Left colon (tissue), 2 donors: ENCODE measurements around the gene CD300LD. TPM values are rescaled to one million over a fixed set of nuclear protein-coding genes. Genes with fewer than 3 reads are reported as not detected.
A peak's percentile ranks its signal among the peaks of the same experiment; 100 is the strongest.
"Not testable (repeated sequence)": the region's sequence is repeated elsewhere in the genome, so short reads cannot be mapped to it uniquely, and the experiment has no call there.

Experiments
- ATAC-seq: fragments of 200-7000 bp; cut with Tn5 transposase; one replicate; pipeline ENCODE4 v1.9.1; 2020; ENCODE audit warnings: mild to moderate bottlenecking, moderate library complexity
- DNase-seq, 2 donors: peaks; one replicate each; pipeline ENCODE4 v3.0.0-alpha.2; 2020
- intact Hi-C, 2 donors: fragments of 100-400 bp; cut with DNase I in 1 of 2; cut with micrococcal nuclease in 1 of 2; formaldehyde crosslinking; loops; one replicate each; pipeline versions ENCODE4 v1.11.2 to v1.14.0; 2022; cut with DNase I, micrococcal nuclease
- total RNA-seq, 2 donors: library from RNA; stranded (reverse); fragmentation: NEBNext Ultra II Directional; extraction: Animal tissue kit (Norgen Biotek cat#: 25700); gene quantifications; one replicate each; pipeline ENCODE4 v1.2.1, GENCODE V29; 2021
- donor health status: DM: no; HTN: no; CAD: no.
- donor health status: DM: yes; HTN: yes; CAD: no.

Gene CD300LD
- total RNA-seq, 2 donors from 2014 or later: not detected

DNA sequence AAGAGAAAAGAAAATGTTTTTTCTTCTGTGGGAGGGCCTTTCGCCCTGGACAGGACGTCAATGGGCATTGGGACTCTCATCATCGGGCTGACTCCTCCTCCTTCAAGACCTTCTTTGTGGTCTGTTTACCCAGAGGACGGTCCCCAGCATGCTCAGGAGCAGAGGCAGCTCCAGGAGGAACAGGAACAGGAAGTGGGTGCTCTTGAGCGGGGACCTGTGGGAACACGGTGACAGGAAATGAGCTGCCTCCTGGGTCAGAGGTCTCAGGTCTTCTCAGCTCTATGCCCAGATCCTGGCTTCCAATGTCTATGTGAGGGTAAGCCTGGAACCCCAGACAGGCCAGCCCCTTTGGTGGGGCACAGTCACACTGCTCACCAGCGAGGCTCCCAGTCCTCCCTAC, 12.2 kb downstream of the CD300LD start:
- DNase-seq: no peak
- intact Hi-C loops: no loop called here
- no peak for ATAC-seq

DNA sequence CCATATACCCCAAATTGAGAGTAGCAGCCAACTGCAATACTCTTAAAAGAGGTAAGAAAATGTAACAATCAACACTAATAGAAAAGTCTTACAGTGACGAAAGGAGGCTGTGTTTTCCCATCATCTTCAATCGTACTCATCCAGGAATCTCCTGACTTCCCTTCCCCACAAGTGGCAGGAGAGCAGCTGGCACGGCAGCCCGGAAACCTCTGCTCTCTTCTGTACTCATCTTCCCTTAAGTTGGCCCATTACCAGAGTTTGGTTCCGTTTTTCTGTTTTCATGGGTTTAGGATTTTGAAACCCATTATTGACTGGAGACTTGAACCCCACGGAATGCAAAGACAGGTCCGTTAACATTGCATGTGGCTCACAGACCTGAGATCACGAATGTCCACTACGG, 13.1 kb downstream of the CD300LD start:
- intact Hi-C loops: no loop called here
- ATAC-seq: no peak
- no peak for DNase-seq

DNA sequence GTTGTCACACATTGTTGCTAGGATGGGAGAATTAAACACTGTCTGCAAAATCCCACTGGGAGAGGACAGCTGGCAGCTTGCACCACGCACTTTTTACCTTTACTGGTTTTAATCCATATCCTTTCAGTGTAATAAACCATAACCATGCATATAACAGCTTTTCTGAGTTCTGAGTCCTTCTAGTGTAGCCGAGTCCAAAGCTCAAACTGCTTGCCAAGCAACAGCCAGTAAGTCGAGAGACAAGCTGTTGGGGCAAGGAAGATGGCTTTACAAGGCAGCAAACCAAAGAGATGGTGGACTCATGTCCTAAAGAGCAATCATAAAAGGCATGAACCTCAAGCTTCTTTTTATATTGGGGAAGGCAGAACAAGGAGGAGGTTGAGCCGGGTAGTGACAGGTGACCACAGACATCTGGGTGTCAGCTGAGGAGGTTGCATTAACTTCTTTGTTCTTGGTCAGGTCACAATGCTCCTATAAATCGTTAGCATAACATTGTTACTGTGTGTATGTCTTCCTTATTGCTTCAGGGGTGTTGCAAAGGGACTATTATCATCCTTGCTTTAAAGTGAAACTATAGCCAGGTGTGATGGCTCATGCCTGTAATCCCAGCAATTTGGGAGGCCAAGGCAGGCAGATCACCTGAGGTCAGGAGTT, 17.5 kb downstream of the CD300LD start:
- intact Hi-C loops: no loop called here
- ATAC-seq: peak; percentile 93
- peak; percentile 27 to 35 for DNase-seq

DNA sequence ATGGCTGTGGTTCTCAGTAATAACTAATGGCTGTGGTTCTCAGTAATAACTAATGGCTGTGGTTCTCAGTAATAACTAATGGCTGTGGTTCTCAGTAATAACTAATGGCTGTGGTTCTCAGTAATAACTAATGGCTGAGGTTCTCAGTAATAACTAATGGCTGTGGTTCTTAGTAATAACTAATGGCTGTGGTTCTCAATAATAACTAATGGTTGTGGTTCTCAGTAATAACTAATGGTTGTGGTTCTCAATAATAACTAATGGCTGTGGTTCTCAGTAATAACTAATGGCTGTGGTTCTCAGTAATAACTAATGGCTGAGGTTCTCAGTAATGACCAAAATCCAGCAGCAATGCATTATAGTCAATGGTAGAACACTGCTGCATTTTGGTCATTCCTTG, 18.4 kb downstream of the CD300LD start:
- DNase-seq, ATAC-seq, intact Hi-C loops: not testable (repeated sequence)

DNA sequence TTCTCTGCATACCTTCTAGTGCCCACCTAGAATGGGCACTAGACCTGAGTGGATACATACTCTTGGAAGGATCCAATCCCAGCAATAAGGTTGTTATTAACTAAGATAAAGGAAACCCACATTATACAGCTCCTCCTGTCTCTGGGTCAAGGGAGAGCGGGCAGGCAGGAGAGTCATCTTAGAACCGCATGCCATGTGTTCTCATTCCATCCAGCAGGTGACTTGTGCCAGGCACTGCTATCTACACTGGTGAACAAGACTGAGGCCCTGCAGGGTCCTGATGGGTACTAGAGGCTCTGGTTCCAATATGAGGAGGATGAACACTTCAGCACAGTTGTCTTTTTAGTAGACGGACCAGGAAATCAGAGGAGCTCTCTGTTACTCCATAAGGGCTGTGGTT, 18.9 kb downstream of the CD300LD start:
- intact Hi-C loops: no loop called here
- DNase-seq: no peak
- ATAC-seq: no peak

DNA sequence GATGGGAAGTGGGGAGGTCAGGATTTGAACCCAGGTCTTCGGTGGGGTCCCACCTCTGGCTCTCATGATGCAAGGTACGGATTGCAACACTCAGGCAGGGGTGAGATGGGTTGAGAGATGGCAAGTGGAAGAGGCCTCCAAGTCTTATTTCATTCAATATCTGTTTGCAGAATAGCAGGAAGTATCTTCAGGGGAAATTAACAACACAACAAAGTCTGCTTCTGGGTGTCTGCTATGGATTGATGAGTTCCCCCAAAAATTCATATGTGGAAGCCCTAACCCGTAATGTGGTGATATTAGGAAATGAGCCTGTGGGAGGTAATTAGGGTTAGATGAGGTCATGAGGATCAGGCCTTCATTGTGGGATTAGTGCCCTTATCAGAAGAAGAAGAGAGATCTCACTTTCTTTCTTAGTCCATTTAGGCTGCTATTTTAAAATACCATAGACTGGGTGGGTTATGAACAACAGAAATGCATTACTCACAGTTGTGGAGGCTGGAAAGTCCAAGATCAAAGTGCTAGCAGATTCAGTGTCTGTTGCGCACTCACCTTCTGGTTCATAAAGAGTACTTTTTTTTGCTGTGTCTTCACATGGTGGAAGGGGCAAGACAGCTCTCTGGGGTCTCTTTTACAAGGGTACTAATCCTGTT, 20.3 kb downstream of the CD300LD start:
- ATAC-seq: no peak
- intact Hi-C loops: no loop called here
- DNase-seq: no peak

DNA sequence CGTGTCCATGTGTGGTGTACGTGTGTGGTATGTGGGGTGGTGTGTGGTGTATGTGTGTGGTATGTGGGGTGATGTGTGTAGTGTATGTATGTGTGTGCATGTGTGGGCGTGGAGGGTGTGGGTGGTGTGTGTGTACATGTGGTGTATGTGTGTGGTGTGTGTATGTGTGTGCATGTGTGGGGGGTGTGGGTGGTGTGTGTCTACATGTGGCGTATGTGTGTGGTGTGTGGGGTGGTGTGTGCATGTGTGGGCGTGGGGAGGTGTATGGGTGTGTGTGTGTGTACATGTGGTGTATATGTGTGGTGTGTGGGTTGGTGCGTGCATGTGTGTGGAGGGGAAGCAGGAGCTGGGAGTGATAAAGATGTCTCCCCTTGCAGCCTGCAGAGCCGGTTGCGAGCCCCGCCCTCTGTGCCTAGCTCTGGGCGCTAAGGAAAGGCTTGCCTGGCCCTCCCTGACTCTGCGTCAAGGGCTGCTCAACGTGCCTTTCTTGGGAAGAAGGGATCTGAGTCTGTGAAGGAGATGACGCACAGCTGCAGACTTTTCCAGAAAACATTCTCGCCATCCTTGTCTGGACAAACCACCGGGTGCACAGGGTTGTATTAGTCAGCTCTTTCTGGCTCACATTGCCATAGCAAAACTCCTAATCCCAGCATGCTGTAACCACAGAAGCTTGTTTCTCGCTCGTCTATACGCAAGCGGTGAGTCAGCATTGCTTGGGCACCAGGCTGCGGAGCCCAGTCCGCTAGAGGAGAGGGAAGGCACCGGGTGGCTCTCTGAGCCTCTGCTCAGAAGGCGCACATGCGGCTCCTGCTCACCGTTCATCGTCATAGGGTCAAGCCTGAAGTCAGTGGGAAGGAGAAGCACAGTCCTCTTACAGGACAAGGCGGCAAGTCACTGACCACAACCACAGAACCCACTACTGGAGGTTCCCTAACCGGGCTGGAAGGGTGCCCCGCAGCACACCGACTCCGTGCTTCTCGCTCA, 22.8 kb downstream of the CD300LD start:
- DNase-seq (peak; percentile 25 to 45), ATAC-seq (no peak)
- intact Hi-C loops: no loop called here

DNA sequence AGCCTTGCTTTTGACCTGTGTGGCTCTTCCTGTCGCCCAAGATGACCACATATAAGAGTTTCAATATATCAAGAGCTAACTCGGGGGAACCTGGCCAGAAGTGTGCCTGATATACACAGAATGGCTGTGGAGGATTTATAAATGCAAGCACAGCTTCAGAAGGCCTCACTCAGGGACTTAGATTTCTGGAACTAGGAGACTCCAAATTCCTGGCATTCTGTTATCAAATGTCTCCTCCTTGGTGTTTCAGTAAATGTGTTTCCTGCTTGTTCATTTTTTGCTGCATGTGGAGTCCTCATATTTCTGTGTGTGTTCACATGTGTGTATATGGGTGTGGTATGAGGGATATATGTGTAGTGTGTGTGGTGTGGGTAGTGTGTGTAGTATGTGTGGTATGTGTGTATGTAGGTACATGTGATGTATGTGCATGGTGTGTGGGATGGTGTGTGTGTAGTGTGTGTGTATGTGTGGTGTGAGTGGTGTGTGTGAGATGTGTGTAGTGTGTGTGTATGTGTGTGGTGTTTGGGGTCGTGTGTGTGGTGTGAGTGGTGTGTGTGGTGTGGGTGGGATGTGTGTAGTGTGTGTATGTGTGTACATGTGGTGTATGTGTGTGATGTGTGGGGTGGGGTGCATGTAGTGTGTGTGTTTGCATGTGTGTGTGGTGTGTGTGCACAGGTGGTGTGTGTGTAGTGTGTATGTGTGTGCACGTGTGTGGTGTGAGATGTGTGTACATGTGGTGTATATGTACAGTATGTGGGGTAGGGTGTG, 23.8 kb downstream of the CD300LD start:
- intact Hi-C loops: no loop called here
- ATAC-seq: no peak
- no peak for DNase-seq

DNA sequence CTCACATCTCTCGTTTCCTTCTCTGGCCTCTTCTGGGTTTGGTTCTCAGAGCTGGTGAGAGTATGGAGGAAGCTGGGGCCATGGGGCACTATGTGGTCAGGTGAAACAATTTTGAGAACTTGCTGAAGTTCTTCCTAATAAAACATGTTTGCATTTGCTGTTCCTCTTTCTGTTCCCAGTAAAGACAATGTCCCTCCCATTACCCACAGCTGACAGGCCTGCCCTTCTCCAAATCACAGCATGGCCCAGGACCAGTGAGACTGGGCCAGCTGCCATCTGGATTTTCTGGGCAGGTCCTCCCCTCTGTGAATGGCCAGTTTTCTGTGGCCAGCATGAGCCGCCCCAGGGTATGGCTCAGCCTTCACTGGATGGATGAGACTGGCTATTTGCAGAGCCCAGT, 24.7 kb downstream of the CD300LD start, which contains the start of gene CD300H:
Gene CD300H (minus strand): TSS at position 113 of the 400 bp plus-strand sequence.
- ATAC-seq (no peak), DNase-seq (no peak)
- intact Hi-C loops: no loop called here

DNA sequence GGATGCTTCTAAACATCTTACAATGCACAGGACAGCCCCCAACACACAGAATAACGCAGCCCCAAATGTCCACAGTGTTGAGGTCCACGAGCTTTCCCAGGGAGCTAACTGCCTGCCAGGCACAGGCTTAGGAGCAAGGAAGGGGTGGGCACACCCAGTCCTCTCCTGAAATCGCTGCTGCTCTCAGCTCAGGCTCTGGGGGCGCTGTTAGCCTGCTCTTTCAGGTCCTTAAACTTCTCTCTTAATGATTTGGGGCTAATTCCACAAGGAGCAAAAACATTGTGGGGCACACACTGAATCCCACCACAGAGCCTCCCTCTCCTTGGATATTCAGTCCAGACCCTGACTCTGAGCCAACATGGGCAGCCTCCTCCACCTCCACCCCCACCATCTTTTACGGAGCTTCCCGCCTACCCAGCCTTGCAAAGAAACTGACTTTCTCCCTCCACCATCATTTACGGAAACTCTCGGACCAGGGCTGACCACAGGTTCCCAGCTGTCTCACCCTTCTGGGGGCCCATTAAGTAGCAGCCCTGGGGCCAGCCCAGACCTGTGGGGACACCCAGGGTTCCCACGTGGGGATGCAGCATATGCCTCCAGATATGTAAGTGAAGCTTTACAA, 25.8 kb downstream of the CD300LD start:
- DNase-seq (peak in 1 of 2 donors; percentile 57), ATAC-seq (peak; percentile 80)
- intact Hi-C loops: no loop called here

DNA sequence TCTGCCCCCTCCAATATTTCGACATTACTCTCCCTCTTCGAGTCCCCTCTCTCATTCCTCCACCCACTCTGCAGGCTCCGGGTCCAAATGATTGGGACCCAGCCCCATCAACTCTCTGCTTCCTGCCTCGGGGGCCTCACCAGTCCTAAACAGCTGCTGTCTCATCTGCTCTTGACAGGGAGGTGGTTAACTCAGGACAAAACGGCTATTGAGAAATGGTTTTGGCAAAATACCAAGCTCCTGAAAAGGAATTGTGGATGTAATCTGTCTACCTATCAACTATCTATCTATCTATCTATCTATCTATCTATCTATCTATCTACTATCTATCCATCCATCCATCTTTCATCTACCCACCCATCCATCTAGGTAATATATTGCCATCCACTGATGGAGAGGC, 27.0 kb downstream of the CD300LD start:
- DNase-seq: no peak
- no peak for ATAC-seq
- intact Hi-C loops: no loop called here

DNA sequence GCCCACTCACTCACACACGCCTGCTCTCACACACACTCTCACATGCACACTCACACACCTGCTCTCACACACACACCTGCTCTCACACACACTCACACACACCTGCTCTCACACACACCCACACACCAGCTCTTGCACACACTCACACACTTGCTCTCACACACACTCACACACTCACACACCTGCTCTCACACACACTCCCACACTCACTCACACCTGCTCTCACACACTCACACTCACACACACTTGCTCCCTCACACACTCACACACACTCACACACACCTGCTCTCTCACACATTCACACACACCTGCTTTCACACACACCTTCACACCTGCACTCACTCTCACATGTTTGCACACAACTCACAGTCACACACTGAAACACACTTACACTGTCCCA, 28.7 kb downstream of the CD300LD start:
- intact Hi-C loops: no loop called here
- ATAC-seq (no peak), DNase-seq (no peak)

DNA sequence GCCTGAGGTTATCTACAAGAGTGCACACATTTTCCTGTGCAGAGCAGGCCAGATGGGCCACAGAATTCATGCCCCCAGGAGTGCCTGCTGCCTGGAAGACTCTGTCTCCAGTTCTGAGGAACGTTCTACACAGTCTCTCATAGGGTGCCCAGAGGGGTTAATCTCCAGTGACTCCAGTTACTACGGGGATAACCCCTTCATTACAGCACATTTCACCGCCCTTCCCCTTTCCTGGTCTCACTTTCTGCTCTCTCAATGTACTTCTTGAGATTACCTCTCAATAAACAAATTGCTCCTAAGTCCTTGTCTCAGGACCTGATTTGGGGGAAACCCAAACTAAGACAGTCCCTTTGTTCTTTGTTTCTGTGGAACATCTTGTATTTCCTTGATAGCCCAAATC, 30.5 kb downstream of the CD300LD start:
- intact Hi-C loops: no loop called here
- DNase-seq: no peak
- no peak for ATAC-seq

DNA sequence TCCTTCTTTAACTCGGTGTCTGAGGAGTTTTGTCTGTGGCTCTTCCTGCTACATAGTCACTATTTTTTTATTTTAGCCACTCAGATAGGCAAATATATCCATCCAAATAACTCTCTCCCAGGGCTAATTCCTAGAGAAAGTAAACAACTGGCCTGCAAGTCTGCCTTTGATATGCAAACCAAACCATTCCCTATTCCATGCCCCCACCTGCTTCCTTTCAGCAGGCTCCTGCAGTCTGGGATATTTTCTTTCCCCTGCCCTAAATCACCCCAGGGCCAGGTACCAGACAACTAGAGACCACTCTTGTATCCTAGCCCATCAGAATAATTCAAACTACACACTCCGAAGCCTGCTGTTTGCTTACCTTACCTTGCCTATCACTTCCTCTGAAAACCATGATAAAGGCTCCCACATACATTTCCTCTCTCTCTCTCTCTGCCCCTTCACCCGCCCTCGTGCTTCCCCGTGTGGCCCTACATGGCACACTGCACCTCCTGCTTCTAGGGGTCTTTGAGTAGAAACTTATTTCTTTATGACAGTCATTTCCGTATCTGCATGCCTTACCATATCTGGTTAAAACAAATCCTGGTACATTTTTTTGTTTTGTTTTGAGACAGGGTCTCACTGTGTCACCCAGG, 33.1 kb downstream of the CD300LD start:
- intact Hi-C loops: no loop called here
- ATAC-seq: no peak
- DNase-seq: no peak

DNA sequence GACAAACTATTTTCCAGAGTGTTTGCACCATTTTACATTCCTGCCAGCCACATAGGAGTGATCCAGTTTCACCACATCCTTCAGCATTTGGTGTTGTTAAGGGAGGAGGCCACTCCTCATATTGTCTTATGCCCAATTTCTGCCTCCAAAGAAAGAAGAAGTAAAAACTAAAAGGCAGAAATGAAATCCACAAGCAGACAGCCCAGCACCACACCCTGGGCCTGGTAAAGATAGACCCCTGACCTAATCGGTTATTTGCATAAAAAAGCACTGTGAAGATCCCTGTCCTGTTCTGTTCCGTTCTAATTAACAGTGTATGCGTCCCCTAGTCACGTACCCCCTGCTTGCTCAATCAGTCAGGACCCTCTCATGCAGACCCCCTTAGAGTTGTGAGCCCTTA, 33.7 kb downstream of the CD300LD start:
- intact Hi-C loops, DNase-seq, ATAC-seq: not testable (repeated sequence)

DNA sequence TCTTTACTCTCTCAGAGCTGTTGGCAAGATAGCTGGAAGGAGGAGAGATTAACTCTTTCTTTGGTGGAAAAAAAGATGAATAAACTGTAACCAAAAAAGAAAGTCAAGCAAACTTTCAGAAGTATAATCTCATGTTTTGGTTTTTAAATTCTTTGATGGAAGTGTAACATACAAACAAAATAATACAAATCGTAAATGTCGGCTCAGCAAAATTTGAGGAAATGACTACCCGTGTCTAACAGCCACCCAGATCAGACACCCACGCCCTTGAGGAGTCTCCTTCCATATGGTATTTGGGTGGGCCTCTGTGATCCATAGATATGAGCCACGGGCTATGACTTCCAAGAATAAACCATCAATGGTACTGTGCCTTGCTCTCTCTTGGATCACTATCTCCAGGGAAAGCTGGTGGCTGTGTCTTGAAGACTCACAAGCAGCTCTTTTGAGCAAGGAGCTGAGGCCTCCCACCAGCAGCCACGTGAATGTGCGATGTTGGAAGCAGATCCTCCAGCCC, 36.6 kb downstream of the CD300LD start:
- intact Hi-C loops: no loop called here
- ATAC-seq (no peak), DNase-seq (no peak)

DNA sequence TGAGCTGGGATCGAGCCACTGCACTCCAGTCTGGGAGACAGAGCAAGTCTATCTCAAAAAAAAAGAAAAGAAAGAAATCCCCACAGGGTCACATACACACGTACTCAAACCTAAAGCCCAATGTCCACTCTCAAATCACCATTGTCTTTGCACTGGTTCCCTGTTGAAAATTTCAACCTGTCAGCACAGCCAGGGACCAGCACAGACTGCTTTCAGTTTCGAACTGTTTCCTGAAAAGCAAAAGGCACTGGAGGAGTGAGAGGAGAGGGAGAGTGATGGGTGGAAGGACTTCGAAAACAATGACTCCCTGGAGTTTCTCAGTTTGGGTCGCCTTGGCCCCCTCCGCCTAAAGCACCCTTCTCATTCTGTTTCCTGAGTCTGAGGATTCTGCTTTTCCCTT, 37.2 kb downstream of the CD300LD start:
- no peak for DNase-seq
- intact Hi-C loops: no loop called here
- no peak for ATAC-seq

DNA sequence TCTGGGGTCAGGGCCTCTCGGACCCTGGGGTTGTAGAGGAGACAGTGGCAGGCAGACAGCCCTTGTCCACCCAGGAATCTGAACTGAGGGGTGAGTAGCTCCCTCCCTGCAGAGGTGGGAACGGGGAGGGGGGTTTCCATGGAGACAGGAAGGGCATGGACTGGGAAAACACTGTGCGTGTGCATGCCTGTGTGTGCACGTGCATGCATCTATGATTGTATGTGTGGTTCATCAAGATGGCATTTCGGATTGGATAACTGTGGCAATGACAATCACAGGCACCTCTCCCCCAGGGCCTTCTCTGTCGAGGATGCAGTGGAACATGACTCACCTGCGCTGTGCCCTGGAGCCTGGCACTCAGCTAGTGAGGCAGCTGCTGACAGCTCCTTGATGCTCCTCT, 40.0 kb downstream of the CD300LD start:
- DNase-seq: no peak
- no peak for ATAC-seq
- intact Hi-C loops: no loop called here
